Muscle layer of duodenum (tissue), 2 donors: ENCODE results near the gene PGM1.

Experiments
- H3K27ac ChIP-seq: one replicate; pipeline ENCODE4 v1.7.0; 2013; ENCODE audit warnings: mild to moderate bottlenecking, low read length
- H3K27me3 ChIP-seq: one replicate; pipeline ENCODE4 v1.7.0; 2013; ENCODE audit warnings: low read depth, mild to moderate bottlenecking, control low read depth, low read length
- H3K36me3 ChIP-seq, 2 donors: one replicate each; pipeline ENCODE4 v1.7.0; 2013; ENCODE audit warnings: low read length in 2 of 2, control low read depth in 1 of 2, mild to moderate bottlenecking in 1 of 2; ENCODE audit not compliant: insufficient read depth in 2 of 2, control insufficient read depth in 1 of 2
- H3K4me1 ChIP-seq, 2 donors: one replicate each; pipeline ENCODE4 v1.7.0; 2013; ENCODE audit warnings: low read length in 2 of 2, mild to moderate bottlenecking in 2 of 2, control low read depth in 1 of 2, moderate library complexity in 1 of 2; ENCODE audit not compliant: insufficient read depth in 2 of 2, control insufficient read depth in 1 of 2
- H3K4me3 ChIP-seq, 2 donors: one replicate each; pipeline ENCODE4 v1.7.0; 2013; ENCODE audit warnings: low read length in 2 of 2, low read depth in 1 of 2, mild to moderate bottlenecking in 1 of 2
- H3K9me3 ChIP-seq, 2 donors: one replicate each; pipeline ENCODE4 v1.7.0; 2013; ENCODE audit warnings: low read length in 2 of 2, control low read depth in 1 of 2, mild to moderate bottlenecking in 1 of 2; ENCODE audit not compliant: control insufficient read depth in 1 of 2
- donor health status: healthy.

Gene PGM1

DNA sequence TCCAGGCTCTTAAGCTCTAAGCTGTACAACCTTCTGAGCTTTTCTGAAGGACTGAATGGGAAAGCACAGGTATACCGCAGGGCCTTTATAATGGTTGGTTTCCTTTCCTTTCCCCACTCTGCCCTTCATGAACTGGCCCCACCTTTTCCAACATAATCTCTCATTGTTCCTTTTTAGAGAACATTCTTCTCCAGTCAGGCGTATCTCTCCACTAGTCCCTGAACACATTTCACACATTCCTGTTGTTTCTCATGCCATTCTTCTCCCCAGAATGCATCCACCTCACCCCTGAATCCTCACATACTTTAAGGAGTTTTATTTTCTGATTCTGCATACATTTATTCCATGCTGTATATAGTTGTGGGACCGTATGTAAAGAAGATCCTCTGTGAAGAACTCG, 41.3 kb downstream of the PGM1 start:
- Histone ChIP-seq H3K27me3 (no peaks in the 10 kb centered on the region), H3K36me3 (peaks cover 30 to 62% of the 10 kb centered on the region in 2 donors), H3K4me1 (no peaks in the 10 kb centered on the region), H3K4me3 (no peak overlapping the region), H3K9me3 (no peaks in the 10 kb centered on the region), H3K27ac (no peak overlapping the region)

DNA sequence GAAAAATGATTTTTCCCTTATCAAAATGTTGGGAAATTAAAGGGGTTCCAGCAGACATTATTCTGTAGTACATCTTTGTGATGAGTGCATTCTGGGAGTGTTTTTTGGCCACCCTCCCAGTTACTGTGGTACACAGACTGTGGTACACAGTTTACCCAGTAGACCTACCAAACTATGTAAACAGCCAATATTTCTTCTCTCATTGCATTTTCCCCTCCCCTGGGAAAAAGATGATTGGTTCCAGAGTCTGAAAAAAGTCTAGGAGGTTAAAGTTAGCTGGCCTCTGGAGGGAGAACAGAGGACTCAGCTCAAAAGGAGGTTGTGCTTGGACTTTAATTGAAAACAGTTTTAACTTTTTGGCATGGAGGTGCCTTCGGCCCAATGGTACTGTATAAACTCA, 42.5 kb downstream of the PGM1 start:
- Histone ChIP-seq H3K4me3 (no peak overlapping the region), H3K9me3 (no peaks in the 10 kb centered on the region), H3K27ac (no peak overlapping the region), H3K27me3 (no peaks in the 10 kb centered on the region), H3K4me1 (no peaks in the 10 kb centered on the region), H3K36me3 (peaks cover 25 to 55% of the 10 kb centered on the region in 2 donors)

DNA sequence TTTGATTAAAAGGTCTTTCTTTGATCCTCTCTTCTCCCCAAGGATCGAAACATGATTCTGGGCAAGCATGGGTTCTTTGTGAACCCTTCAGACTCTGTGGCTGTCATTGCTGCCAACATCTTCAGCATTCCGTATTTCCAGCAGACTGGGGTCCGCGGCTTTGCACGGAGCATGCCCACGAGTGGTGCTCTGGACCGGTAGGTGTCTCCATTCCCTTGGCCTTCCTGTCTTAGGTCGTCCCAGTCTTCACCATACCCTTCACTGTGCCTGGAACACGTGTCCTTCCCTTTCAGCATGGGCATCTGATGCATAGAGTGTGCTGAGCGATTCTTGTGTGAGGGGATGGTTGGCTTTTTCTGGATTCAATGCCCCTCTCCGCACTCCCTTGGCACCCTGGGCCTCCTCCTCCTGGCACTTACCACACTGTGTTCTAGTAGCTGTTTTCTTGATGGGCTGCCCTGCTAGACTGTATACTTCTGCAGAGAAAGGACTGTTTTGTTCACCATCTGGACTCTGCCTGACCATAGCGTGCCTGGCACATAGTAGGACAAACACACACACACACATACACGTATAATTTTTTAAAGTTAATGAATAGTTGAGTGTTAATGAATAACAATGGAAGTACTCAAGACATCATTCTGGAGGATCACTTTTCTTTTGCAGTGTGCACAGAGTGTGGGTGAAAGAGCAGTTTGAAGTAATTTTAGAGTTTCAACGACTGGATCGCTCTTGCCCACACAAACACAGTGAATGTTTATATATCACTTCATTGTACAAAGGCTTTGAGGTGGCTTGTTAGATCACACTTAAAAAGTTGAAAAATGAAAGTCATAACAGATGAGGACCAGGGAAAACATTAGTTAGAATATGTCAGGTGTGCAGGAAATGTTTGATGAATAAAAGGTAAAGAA, 43.2 kb downstream of the PGM1 start:
- Histone ChIP-seq H3K27ac (no peak overlapping the region), H3K4me1 (no peaks in the 10 kb centered on the region), H3K36me3 (peaks cover 21 to 51% of the 10 kb centered on the region in 2 donors), H3K27me3 (no peaks in the 10 kb centered on the region), H3K9me3 (no peaks in the 10 kb centered on the region), H3K4me3 (no peak overlapping the region)

DNA sequence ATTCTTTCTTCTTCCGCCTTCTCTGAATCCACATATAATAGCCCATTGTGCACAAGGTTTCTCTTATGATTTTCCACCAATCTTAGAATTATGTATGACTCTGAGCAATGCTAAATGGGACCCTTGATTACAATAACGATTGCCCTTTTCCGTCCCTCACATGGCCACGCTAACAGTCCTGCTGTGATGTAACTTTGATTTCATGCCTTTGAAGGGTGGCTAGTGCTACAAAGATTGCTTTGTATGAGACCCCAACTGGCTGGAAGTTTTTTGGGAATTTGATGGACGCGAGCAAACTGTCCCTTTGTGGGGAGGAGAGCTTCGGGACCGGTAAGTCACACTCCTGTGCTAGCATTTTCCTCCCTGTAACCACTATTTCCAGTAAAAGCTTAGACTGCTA, 45.3 kb downstream of the PGM1 start:
- H3K36me3 ChIP-seq = peaks cover 19 to 38% of the 10 kb centered on the region in 2 donors

DNA sequence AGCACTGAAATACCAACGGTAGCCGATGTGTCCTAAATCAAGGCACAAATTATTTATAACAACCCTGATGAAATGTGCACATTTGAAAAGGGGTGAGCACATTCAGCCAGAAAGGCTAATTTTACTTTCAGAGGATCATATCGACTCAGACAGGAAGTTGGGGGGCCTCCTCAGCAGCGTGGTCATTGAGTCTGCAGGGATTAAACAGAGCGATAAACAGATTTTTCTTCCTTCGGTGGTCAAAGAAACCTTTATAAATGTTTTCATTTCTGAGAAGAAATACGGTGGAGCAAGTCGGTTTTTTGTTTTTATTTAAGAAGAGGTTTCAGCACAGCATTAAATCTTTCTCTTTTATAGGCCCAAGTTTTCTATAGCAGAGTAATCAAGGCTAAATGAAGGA, 45.7 kb downstream of the PGM1 start:
- H3K4me3 ChIP-seq = no peak overlapping the region
- H3K9me3 ChIP-seq = no peaks in the 10 kb centered on the region
- H3K4me1 ChIP-seq = no peaks in the 10 kb centered on the region
- H3K27me3 ChIP-seq = no peaks in the 10 kb centered on the region
- H3K27ac ChIP-seq = no peak overlapping the region
- H3K36me3 ChIP-seq = peaks cover 19 to 38% of the 10 kb centered on the region in 2 donors

More for the DNA sequence above, 45.3 kb downstream of the PGM1 start:
- no peaks in the 10 kb centered on the region for H3K9me3 ChIP-seq
- no peak overlapping the region for H3K4me3 ChIP-seq
- H3K27me3 ChIP-seq = no peaks in the 10 kb centered on the region
- no peaks in the 10 kb centered on the region for H3K4me1 ChIP-seq
- no peak overlapping the region for H3K27ac ChIP-seq

DNA sequence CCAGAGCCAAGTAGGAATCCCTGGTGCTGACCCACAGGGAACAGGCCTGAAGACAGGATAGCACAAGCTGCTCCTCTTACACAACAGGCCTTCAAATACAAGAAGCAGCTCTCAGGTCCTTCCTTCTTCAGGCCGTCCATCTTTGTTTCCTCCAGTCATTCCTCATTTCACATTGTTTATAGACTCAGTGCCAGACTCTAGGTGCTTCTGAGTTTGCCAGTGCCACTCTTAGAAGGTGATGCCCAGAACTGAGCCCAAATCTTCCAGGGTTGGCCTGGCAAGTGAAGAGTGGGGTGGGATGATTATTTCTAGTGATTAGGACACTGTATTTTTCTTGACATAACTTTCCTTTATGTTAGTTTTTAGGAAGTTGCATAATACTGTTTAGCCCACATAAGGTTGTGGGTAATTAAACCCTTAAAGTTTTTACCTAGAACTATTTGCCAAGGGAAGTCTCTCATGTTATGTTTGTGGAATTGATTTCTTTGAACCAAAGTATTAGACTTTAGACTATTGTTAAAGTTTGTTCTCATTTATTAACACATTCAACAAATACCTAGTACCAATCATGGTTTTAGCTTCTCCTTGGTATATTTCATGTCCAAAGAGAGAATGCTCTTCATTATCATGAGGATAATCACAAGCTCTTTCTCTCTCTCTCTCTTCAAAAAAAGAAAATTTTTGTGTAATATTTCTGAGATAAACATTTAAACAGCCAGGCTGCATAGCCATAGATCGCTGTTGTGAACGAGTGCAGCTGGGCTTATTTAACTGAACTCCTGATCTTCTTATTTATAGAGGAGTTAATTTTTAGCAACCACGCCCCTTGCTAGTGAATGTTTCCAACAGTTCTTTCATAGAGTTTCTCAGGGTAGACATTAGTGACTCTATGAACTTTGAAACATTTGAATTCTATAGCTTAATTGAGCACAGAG, 47.7 kb downstream of the PGM1 start:
- Histone ChIP-seq H3K36me3 (peaks cover 16 to 31% of the 10 kb centered on the region in 2 donors), H3K27ac (peak overlapping the region; percentile 6), H3K9me3 (no peaks in the 10 kb centered on the region), H3K4me3 (no peak overlapping the region), H3K27me3 (no peaks in the 10 kb centered on the region), H3K4me1 (peaks cover 0 to 5% of the 10 kb centered on the region in 2 donors)

DNA sequence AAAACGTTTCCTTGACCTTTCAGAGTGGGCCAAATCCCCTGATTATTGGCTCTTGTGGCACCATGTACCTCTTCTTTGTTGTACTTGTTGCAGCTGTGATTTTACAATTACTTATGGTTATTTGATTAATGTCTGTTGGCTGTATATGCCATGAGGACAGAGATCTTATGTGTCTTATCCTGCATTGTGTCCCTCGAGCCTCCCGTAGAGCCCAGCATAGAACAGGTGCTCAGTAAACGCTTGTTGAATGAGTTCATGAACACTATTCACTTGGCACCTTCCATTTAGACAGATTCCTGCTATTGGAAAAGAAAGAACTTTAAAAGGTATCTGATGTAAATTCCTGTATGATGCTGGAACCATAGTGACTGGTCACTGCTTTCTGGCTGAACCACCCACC, 48.4 kb downstream of the PGM1 start:
- Histone ChIP-seq H3K27me3 (no peaks in the 10 kb centered on the region), H3K27ac (peak overlapping the region; percentile 6), H3K4me3 (no peak overlapping the region), H3K4me1 (peaks cover 0 to 5% of the 10 kb centered on the region in 2 donors), H3K9me3 (no peaks in the 10 kb centered on the region), H3K36me3 (peaks cover 13 to 26% of the 10 kb centered on the region in 2 donors)

DNA sequence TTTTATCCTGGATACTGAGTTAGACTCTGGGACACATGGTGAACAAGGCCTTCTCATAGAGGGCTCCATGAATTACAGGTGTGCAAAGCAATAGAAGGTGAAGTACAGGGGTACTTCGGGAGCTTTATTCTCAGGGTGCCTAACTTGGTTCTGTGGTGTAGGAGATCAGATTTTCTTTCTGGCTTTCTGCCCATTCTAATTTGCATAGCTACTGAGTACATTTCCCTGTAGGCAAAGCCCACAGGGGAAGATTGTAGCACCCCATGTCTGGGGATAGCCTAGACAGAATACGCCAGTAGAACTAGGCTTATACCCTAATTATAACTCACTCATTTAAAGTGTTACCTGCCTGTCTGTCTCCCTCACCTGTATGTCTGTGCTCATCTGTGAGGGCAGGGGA, 49.7 kb downstream of the PGM1 start:
- H3K4me3 ChIP-seq = no peak overlapping the region
- no peak overlapping the region for H3K27ac ChIP-seq
- peaks cover 0 to 5% of the 10 kb centered on the region in 2 donors for H3K4me1 ChIP-seq
- H3K36me3 ChIP-seq = peaks cover 6 to 27% of the 10 kb centered on the region in 2 donors
- H3K9me3 ChIP-seq = no peaks in the 10 kb centered on the region
- no peaks in the 10 kb centered on the region for H3K27me3 ChIP-seq

DNA sequence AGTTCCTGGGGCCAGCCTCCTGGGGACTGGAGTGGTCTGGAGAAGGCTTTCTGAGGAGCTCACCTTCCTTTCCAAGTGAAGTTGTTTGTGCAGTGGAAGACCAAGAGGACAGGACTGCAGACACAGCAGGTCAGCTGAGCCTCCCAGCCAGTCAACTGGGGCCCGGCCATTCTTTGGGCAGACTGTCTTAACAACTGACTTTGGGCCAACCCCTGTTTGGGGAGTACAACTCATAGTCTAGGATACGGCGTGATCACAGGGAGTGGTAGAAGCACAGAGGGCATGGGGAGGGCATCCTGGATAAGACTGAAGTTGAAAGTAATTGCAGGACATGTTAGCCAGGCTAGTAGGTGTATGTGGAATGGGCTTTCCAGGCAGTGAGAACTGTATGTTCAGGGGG, 50.3 kb downstream of the PGM1 start:
- H3K4me1 ChIP-seq = peaks cover 0 to 5% of the 10 kb centered on the region in 2 donors
- peaks cover 9 to 29% of the 10 kb centered on the region in 2 donors for H3K36me3 ChIP-seq
- H3K9me3 ChIP-seq = no peaks in the 10 kb centered on the region
- no peak overlapping the region for H3K27ac ChIP-seq
- H3K27me3 ChIP-seq = no peaks in the 10 kb centered on the region
- H3K4me3 ChIP-seq = peak overlapping the region in 1 of 2 donors; percentile 7

DNA sequence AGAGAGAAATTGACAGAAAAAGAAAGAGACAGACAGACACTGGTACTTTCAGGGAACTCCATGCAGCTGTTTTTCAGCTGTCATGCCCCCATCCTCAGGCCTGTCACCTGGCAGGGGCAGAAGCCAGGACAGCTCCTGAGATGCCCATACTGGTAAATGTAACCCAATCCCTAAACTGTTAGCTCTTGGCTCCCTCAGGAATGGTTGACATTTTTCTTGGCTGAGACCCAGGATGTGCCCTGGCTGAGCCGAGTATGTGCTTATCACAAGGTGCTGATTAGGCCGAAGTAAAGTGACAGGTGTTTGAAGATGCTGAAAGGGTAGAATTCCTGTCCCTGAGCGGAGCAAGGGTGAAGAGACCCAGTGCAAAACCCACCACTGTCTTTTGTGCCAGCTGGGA, 50.7 kb downstream of the PGM1 start:
- Histone ChIP-seq H3K36me3 (peaks cover 11 to 26% of the 10 kb centered on the region in 2 donors), H3K27ac (no peak overlapping the region), H3K9me3 (no peaks in the 10 kb centered on the region), H3K4me3 (peak overlapping the region in 1 of 2 donors; percentile 7), H3K27me3 (no peaks in the 10 kb centered on the region), H3K4me1 (peaks cover 0 to 5% of the 10 kb centered on the region in 2 donors)

DNA sequence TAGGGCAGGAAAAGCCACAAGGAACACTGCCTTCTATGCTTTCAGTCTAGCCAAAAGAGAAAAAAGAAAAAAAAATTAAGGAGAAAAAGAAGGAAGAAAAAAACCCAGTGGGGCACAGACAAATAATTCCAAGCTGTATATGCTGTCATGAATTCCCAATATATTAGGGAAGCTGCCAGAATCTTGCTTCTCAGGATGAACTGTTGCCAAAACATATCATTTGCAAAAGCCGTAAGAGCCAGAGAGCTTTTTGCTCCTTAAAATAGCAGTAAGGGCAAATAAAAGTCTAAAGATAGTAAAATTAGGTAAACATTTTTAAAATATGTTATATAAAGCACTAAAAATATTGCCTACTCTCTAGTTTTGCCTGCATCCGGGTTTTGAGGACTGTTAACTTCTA, 52.1 kb downstream of the PGM1 start:
- no peak overlapping the region for H3K4me3 ChIP-seq
- H3K36me3 ChIP-seq = peaks cover 23 to 27% of the 10 kb centered on the region in 2 donors
- H3K9me3 ChIP-seq = no peaks in the 10 kb centered on the region
- no peaks in the 10 kb centered on the region for H3K27me3 ChIP-seq
- no peak overlapping the region for H3K27ac ChIP-seq
- peaks cover 0 to 5% of the 10 kb centered on the region in 2 donors for H3K4me1 ChIP-seq
